ENCODE data around the gene OR6F1. TPM values are rescaled to one million over a fixed set of nuclear protein-coding genes. Genes with fewer than 3 reads are reported as not detected.

OR6F1 gene
- total and polyA plus RNA-seq, 2 experiments from 2014 or later = not detected

DNA sequence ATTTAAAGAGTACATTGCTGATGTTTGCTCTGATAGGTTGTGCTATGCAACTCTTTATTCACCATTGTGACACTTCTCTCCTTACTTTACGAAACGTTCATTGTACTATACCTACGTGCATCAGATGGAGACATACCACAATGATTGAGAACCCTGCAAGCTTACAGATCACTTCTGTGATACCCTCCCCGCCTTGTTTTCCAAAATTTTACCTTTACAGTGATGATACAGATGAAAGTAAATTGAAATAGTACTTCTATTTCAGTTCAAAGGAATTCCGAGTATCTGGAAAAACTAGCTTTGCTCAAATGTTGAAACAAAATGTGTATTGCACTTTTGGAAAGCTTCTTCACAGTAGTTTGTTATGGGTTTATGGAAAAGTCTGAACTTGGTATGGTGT, 25.3 kb upstream of the OR6F1 start:
- Histone ChIP-seq H3K4me1 (ENCODE audit: insufficient read depth) (no peaks in the 10 kb centered on the region), H3K9me2 (replicated peaks; ENCODE audit: insufficient read depth) (no peaks in the 10 kb centered on the region), H3K4me3 (no peak overlapping the region), H2AFZ (no peak overlapping the region), H3K27me3 (no peaks in the 10 kb centered on the region), H3K27ac (no peak overlapping the region), H4K20me1 (ENCODE audit: insufficient read depth, poor library complexity, severe bottlenecking) (no peaks in the 10 kb centered on the region), H3K4me2 (no peak overlapping the region), H3K36me3 (replicated peaks; ENCODE audit: insufficient read depth, low read depth) (no peaks in the 10 kb centered on the region), H3K79me2 (no peaks in the 10 kb centered on the region), H3K9me3 (ENCODE audit: low read depth) (no peaks in the 10 kb centered on the region)
- DNase-seq (ENCODE audit: low spot score) = no peak
- TF ChIP-seq, protein P1, sequence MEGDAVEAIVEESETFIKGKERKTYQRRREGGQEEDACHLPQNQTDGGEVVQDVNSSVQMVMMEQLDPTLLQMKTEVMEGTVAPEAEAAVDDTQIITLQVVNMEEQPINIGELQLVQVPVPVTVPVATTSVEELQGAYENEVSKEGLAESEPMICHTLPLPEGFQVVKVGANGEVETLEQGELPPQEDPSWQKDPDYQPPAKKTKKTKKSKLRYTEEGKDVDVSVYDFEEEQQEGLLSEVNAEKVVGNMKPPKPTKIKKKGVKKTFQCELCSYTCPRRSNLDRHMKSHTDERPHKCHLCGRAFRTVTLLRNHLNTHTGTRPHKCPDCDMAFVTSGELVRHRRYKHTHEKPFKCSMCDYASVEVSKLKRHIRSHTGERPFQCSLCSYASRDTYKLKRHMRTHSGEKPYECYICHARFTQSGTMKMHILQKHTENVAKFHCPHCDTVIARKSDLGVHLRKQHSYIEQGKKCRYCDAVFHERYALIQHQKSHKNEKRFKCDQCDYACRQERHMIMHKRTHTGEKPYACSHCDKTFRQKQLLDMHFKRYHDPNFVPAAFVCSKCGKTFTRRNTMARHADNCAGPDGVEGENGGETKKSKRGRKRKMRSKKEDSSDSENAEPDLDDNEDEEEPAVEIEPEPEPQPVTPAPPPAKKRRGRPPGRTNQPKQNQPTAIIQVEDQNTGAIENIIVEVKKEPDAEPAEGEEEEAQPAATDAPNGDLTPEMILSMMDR (IDR thresholded peaks at IDR 0.05; ENCODE audit: poor library complexity) = no peak
- TF ChIP-seq EZH2phosphoT487 (IDR thresholded peaks at IDR 0.05; ENCODE audit: low read depth, severe bottlenecking, unreplicated experiment) (no peak), EZH2 (IDR thresholded peaks at IDR 0.05; ENCODE audit: borderline replicate concordance) (no peak)
- WGBS (ENCODE audit: low lambda C conversion rate, missing lambda C conversion rate) = 73% methylated on average over 5 of the region's 5 CpGs

DNA sequence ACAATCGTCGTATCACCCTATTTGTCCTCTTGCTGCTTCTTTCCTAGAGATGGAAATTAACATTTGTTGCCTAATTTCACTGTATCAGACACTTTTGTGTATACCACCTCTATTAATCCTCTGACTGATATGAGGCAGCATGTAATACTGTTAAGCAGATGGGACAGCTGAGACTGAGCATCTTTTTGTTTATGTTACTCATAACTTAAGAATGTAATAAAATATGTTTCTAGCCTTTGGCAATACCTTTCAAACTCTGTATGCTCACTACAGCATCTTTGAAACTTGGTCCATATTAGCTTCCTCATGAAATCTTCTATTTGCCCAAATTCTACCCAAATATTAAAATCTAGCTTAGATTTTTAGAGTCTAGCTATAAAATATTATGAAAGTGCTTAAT, 24.3 kb upstream of the OR6F1 start:
- Histone ChIP-seq H3K9me2 (replicated peaks; ENCODE audit: insufficient read depth) (no peaks in the 10 kb centered on the region), H3K36me3 (replicated peaks; ENCODE audit: insufficient read depth, low read depth) (no peaks in the 10 kb centered on the region), H3K27ac (no peak overlapping the region), H3K4me3 (no peak overlapping the region), H3K79me2 (no peaks in the 10 kb centered on the region), H3K9me3 (ENCODE audit: low read depth) (no peaks in the 10 kb centered on the region), H3K27me3 (no peaks in the 10 kb centered on the region), H3K4me2 (no peak overlapping the region), H4K20me1 (ENCODE audit: insufficient read depth, poor library complexity, severe bottlenecking) (no peaks in the 10 kb centered on the region), H2AFZ (no peak overlapping the region), H3K4me1 (ENCODE audit: insufficient read depth) (no peaks in the 10 kb centered on the region)
- 51% methylated on average over 2 of the region's 2 CpGs for WGBS (ENCODE audit: low lambda C conversion rate, missing lambda C conversion rate)
- DNase-seq (ENCODE audit: low spot score) = no peak
- TF ChIP-seq EZH2phosphoT487 (IDR thresholded peaks at IDR 0.05; ENCODE audit: low read depth, severe bottlenecking, unreplicated experiment) (no peak), EZH2 (IDR thresholded peaks at IDR 0.05; ENCODE audit: borderline replicate concordance) (no peak)
- TF ChIP-seq, protein P1 (IDR thresholded peaks at IDR 0.05; ENCODE audit: poor library complexity) = no peak

DNA sequence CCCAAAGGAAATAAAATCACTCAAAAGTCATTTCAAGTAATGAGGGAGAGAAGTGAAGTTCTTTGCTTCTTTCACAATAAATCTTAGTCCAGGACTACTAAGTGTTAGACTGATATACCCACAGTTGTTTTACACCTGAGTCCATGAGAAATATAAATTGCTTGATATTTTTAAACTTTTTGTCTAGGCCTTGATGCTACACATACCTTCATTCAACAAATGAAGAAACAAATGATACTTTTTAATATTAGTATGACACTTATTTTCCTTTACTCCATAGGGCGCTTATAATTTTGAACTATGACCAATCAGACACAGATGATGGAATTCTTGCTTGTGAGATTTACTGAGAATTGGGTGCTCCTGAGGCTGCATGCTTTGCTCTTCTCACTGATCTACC, 21.9 kb upstream of the OR6F1 start, which contains the start of gene OR14K1:
Gene OR14K1 (plus strand): TSS at position 301 of the 400 bp plus-strand sequence. CDS start 0 bp downstream, at position 301.
- Histone ChIP-seq H3K27me3 (no peaks in the 10 kb centered on the region), H2AFZ (no peak within 1 kb of the TSS), H3K36me3 (replicated peaks; ENCODE audit: insufficient read depth, low read depth) (no peaks in the 10 kb centered on the region), H3K4me1 (ENCODE audit: insufficient read depth) (no peaks in the 10 kb centered on the region), H3K4me3 (no peak within 1 kb of the TSS), H3K79me2 (no peaks in the 10 kb centered on the region), H4K20me1 (ENCODE audit: insufficient read depth, poor library complexity, severe bottlenecking) (no peaks in the 10 kb centered on the region), H3K4me2 (no peak within 1 kb of the TSS), H3K27ac (no peak within 1 kb of the TSS), H3K9me2 (replicated peaks; ENCODE audit: insufficient read depth) (no peaks in the 10 kb centered on the region), H3K9me3 (ENCODE audit: low read depth) (no peaks in the 10 kb centered on the region)
- WGBS (ENCODE audit: low lambda C conversion rate, missing lambda C conversion rate) = 77% methylated on average over 1 of the region's 1 CpG
- no peak for TF ChIP-seq EZH2 (IDR thresholded peaks at IDR 0.05; ENCODE audit: borderline replicate concordance)
- TF ChIP-seq, protein P1 (IDR thresholded peaks at IDR 0.05; ENCODE audit: poor library complexity) = no peak
- no peak for TF ChIP-seq EZH2phosphoT487 (IDR thresholded peaks at IDR 0.05; ENCODE audit: low read depth, severe bottlenecking, unreplicated experiment)
- DNase-seq (ENCODE audit: low spot score) = no peak

DNA sequence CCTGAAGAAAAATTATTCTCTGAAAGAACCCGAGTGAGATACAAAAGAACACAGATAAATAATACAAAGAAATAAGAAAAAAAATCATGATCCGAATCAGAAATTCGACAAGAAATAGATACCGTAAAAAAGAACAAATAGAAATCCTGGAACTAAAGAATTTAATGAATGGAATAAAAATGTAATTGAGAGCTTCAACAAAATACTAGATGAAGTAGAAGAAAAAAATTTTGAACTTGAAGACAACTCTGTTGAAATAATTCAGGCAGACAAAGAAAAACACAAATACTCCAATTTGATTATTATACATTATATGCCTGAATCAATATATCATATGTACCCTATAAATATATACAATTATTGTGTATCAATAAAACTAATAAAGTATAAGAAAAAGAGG, 4.8 kb upstream of the OR6F1 start:
- no peaks in the 10 kb centered on the region for H3K79me2 ChIP-seq
- no peak for DNase-seq (ENCODE audit: low spot score)

More for the DNA sequence above, 4.8 kb upstream of the OR6F1 start:
- WGBS (ENCODE audit: low lambda C conversion rate, missing lambda C conversion rate) = 84% methylated on average over 4 of the region's 4 CpGs
- Histone ChIP-seq H2AFZ (no peak overlapping the region), H3K9me2 (replicated peaks; ENCODE audit: insufficient read depth) (no peaks in the 10 kb centered on the region), H3K9me3 (ENCODE audit: low read depth) (no peaks in the 10 kb centered on the region), H3K4me2 (no peak overlapping the region), H3K27me3 (no peaks in the 10 kb centered on the region), H3K36me3 (replicated peaks; ENCODE audit: insufficient read depth, low read depth) (no peaks in the 10 kb centered on the region), H3K27ac (no peak overlapping the region), H3K4me1 (ENCODE audit: insufficient read depth) (no peaks in the 10 kb centered on the region), H4K20me1 (ENCODE audit: insufficient read depth, poor library complexity, severe bottlenecking) (no peaks in the 10 kb centered on the region), H3K4me3 (no peak overlapping the region)
- TF ChIP-seq EZH2phosphoT487 (IDR thresholded peaks at IDR 0.05; ENCODE audit: low read depth, severe bottlenecking, unreplicated experiment) = no peak
- TF ChIP-seq, protein P1 (IDR thresholded peaks at IDR 0.05; ENCODE audit: poor library complexity) = no peak
- no peak for TF ChIP-seq EZH2 (IDR thresholded peaks at IDR 0.05; ENCODE audit: borderline replicate concordance)
